ENCODE measurements around the gene MOCS1. TPM values are rescaled to one million over a fixed set of nuclear protein-coding genes. Genes with fewer than 3 reads are reported as not detected.

The MOCS1 gene
- total and polyA plus RNA-seq, 9 of the 15 experiments (the other 6 are each of a cell fraction or from before 2014, with no cell fraction given) = 0.69 to 12.7 (median 8.7) TPM

GRCh38 chr6:39876826-39877225 is 57.4 kb downstream of the MOCS1 start:
- intact Hi-C loops (cut with micrococcal nuclease) = no loop called here
- Histone ChIP-seq H3K9me3 (replicated peaks; ENCODE audit: control insufficient read depth, insufficient read depth, low read depth, low read length) (no peaks in the 10 kb centered on the region), H3K4me2 (ENCODE audit: insufficient read depth, low read length) (no peak overlapping the region), H3K4me1 (replicated peaks in 1 of 2; ENCODE audit: control insufficient read depth in 2 of 2, insufficient read depth in 2 of 2, low read length in 2 of 2) (no peaks in the 10 kb centered on the region), H3K79me2 (ENCODE audit: control insufficient read depth, insufficient read depth, low read length) (no peaks in the 10 kb centered on the region), H3K9me1 (ENCODE audit: control insufficient read depth, insufficient read depth, low read length) (no peaks in the 10 kb centered on the region), H3K27me3 (ENCODE audit: control insufficient read depth in 2 of 2, insufficient read depth in 2 of 2, low read length in 2 of 2) (peaks cover 2 to 4% of the 10 kb centered on the region in 2 experiments; a peak in 3 of 5 replicates), H3K9ac (ENCODE audit: insufficient read depth in 1 of 2, low read depth in 2 of 2, low read length in 2 of 2) (no peak overlapping the region), H3K27ac (ENCODE audit: extremely low read depth, low read depth, low read length) (no peak overlapping the region), H3K4me3 (no peak overlapping the region), H3K36me3 (ENCODE audit: control insufficient read depth, insufficient read depth, low read length) (no peaks in the 10 kb centered on the region), H4K20me1 (replicated peaks; ENCODE audit: control insufficient read depth, insufficient read depth, low read length) (peaks cover 5% of the 10 kb centered on the region; the same call in 1 of the 2 replicates), H2AFZ (ENCODE audit: low read depth, low read length) (no peak overlapping the region)
- DNase-seq (ENCODE audit: extremely low read depth in 1 of 4, low spot score in 3 of 4) (no peak), FAIRE-seq (no peak), ATAC-seq (no peak)
- in situ Hi-C loops (cut with MboI) = loop anchor here (10.0 kb wide), 1 partner anchor 512 kb away; no protein-coding TSS in a partner anchor
- POLR2A ChIA-PET = interaction anchor here (0.8 kb wide), 1 partner anchor 11 kb away, joined by 3 read pairs; no protein-coding TSS in a partner anchor
- TF ChIP-seq DEAF1 (CRISPR knock-in tag; IDR thresholded peaks at IDR 0.05) (no peak), NFIC (IDR thresholded peaks at IDR 0.05) (no peak), MCM2 (IDR thresholded peaks at IDR 0.05; ENCODE audit: low read depth) (no peak), POLR2B (IDR thresholded peaks at IDR 0.05; ENCODE audit: low read depth, partially characterized antibody) (no peak), MTA1 (IDR thresholded peaks at IDR 0.05; ENCODE audit: borderline replicate concordance) (no peak), RB1 (IDR thresholded peaks at IDR 0.05; ENCODE audit: low read depth) (no peak), ZNF263 (CRISPR knock-in tag; IDR thresholded peaks at IDR 0.05; ENCODE audit: borderline replicate concordance) (no peak), PKNOX1 (IDR thresholded peaks at IDR 0.05) (no peak), GATAD2A (IDR thresholded peaks at IDR 0.05) (no peak), UBTF (IDR thresholded peaks at IDR 0.05; ENCODE audit: borderline replicate concordance in 1 of 2, low read depth in 2 of 2, low read length in 2 of 2) (no peak), ZNF174 (CRISPR knock-in tag; IDR thresholded peaks at IDR 0.05) (no peak), DACH1 (IDR thresholded peaks at IDR 0.05; ENCODE audit: partially characterized antibody) (no peak), CREB1 (IDR thresholded peaks at IDR 0.05) (no peak), CREB1 (CRISPR knock-in tag; IDR thresholded peaks at IDR 0.05) (no peak)
- 0% methylated on average over 3 of the region's 3 CpGs for WGBS (ENCODE audit: insufficient coverage, low coverage, missing lambda C conversion rate)
- BruUV-seq (replicated peaks) = no TSS peak
- CTCF ChIA-PET (ENCODE audit: low intra/inter-chr PET ratio) = no interaction called here
